Measurements from ENCODE around the gene SCD5.

SCD5 gene

DNA sequence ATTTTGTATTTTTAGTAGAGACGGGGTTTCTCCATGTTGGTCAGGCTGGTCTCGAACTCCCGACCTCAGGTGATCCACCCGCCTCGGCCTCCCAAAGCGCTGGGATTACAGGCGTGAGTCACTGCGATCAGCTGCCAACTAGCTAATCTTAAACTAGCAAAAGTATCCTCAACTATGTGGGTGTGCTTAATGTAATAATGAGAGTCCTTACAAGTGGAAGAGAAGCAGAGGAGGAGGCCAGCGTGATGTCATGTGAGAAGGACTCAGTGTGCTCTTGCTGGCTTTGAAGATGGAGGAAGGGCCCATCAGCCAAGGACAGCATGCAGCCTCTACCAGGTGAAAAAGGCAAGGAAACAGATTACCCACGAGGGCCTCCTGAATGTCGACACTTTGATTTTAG is 19.6 kb downstream of the SCD5 start:
- DNase-seq (ENCODE audit: low read depth): no peak
- no peak for TF ChIP-seq CTCF (IDR thresholded peaks at IDR 0.05; ENCODE audit: low read depth, low read length, missing control alignments)
- H3K4me3 ChIP-seq (ENCODE audit: low read depth, low read length): no peak overlapping the region

DNA sequence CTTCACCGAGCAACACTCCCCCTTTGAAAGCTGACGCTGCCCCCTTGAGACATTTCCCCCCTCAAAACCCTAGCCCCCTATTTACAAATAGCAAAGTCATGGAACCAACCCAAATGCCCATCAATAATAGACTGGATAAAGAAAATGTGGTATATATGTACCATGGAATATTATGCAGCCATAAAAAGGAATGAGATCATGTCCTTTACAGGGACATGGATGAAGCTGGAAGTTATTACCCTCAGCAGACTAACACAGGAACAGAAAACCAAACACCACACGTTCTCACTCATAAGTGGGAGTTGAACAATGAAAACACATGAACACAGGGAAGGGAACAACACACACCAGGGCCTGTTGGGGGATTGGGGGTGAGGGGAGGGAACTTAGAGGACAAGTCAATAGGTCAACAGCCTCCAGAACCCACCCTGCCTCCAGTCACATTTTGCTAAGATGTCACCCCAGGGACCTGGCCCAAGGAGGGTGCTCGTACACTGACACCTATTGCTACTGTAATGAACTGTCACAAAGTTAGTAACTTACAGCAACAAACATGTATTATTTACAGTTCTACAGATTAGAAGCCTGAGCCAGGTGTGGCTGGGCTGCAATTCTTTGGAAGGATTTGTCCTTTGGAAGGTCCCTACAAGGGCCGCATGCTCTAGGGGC is 20.6 kb downstream of the SCD5 start:
- no peak for TF ChIP-seq CTCF (IDR thresholded peaks at IDR 0.05; ENCODE audit: low read depth, low read length, missing control alignments)
- H3K4me3 ChIP-seq (ENCODE audit: low read depth, low read length): no peak overlapping the region
- DNase-seq (ENCODE audit: low read depth): no peak

- no peak for DNase-seq (ENCODE audit: low read depth)
- no peak overlapping the region for H3K4me3 ChIP-seq (ENCODE audit: low read depth, low read length)
- no peak for TF ChIP-seq CTCF (IDR thresholded peaks at IDR 0.05; ENCODE audit: low read depth, low read length, missing control alignments)
Observed at GRCh38 chr4:82776925-82777542, 21.6 kb downstream of the SCD5 start.

DNA sequence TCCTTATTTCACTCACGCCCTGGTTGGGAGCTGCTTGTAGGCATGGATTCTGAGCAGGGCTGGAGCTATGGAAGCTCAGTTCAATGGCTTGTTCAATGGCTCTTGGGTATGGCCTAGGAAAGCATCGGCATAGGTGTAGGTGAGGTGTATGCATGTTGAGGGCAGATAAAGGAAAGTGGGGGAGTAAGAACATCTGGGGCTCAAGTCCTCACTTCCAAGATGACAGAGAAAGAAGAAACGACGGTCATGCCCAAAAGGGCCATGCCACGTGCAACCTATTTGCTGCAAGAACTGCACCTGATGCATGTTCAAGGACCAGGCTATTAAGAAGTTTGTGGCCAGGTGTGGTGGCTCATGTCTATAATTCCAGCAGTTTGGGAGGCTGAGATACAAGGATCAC is 23.4 kb downstream of the SCD5 start:
- TF ChIP-seq CTCF (IDR thresholded peaks at IDR 0.05; ENCODE audit: low read depth, low read length, missing control alignments): no peak
- no peak for DNase-seq (ENCODE audit: low read depth)

DNA sequence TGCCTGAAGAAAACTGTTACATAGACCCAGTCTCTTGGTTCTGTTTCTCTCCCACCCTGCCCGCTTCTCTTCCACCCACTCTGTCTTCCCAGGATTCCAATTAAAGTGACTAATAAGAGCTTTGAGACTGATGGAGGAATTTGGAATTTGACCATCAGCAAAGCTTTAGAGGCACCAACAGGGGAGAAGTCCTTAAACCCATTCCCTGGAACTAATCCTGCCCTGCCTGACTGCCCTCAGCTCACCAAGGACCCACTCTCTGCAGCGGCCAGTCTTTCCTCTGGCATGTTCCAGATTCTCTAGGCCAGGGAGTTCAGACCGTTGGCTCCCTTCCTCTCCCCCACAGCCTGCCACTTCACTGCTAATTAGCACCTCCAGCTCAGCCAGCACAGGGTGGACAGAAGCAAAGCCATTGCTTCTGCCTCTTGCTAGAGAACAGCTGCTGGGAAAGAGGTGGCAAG is 23.9 kb downstream of the SCD5 start:
- TF ChIP-seq CTCF (IDR thresholded peaks at IDR 0.05; ENCODE audit: low read depth, low read length, missing control alignments): no peak
- no peak overlapping the region for H3K4me3 ChIP-seq (ENCODE audit: low read depth, low read length)
- DNase-seq (ENCODE audit: low read depth): no peak

More for the DNA sequence above, 23.4 kb downstream of the SCD5 start:
- no peak overlapping the region for H3K4me3 ChIP-seq (ENCODE audit: low read depth, low read length)

- H3K4me3 ChIP-seq (ENCODE audit: low read depth, low read length): no peak overlapping the region
- DNase-seq (ENCODE audit: low read depth): no peak
- TF ChIP-seq CTCF (IDR thresholded peaks at IDR 0.05; ENCODE audit: low read depth, low read length, missing control alignments): no peak
Observed at GRCh38 chr4:82773057-82773456, 25.5 kb downstream of the SCD5 start.

DNA sequence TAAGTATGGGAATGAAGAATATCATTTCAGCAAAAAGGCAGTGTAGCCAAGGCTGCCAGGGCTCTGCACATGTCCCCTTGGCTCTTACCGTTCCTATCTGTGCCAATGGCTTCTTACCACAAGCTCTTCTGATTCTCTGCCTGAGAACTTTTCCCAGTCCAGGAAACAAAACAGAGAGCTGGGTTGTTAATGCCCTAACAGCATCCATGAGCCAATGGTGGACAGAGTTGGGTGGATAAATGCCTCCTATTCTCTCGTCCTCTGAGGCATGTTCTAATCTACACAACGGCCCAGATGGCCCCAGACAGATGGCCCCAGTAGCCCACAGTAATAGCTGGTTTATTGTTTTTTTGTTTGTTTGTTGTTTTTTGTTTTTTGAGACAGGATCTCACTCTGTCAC is 28.0 kb downstream of the SCD5 start:
- TF ChIP-seq CTCF (IDR thresholded peaks at IDR 0.05; ENCODE audit: low read depth, low read length, missing control alignments): no peak
- no peak for DNase-seq (ENCODE audit: low read depth)
- H3K4me3 ChIP-seq (ENCODE audit: low read depth, low read length): no peak overlapping the region
